Measurements from ENCODE around the gene IL17RE.

DNA sequence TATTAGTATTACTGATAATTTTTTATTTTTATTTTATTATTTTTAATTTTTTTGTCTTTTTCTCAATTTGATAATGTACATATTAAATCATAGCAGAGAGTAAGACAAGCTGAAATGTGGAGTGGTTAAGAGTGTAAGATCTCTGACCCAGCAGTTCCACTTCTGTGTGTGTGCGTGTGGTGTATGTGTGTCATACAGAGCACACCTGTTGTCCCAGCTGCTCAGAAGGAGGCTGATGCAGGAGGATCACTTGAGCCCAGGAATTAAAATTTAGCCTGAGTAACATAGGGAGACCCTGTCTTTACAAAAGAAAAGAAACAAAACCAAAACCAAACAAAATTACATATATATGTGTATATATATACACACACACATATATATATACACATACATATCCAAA lies 21.2 kb upstream of the IL17RE start:
- TF ChIP-seq, protein P1, sequence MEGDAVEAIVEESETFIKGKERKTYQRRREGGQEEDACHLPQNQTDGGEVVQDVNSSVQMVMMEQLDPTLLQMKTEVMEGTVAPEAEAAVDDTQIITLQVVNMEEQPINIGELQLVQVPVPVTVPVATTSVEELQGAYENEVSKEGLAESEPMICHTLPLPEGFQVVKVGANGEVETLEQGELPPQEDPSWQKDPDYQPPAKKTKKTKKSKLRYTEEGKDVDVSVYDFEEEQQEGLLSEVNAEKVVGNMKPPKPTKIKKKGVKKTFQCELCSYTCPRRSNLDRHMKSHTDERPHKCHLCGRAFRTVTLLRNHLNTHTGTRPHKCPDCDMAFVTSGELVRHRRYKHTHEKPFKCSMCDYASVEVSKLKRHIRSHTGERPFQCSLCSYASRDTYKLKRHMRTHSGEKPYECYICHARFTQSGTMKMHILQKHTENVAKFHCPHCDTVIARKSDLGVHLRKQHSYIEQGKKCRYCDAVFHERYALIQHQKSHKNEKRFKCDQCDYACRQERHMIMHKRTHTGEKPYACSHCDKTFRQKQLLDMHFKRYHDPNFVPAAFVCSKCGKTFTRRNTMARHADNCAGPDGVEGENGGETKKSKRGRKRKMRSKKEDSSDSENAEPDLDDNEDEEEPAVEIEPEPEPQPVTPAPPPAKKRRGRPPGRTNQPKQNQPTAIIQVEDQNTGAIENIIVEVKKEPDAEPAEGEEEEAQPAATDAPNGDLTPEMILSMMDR (IDR thresholded peaks at IDR 0.05) = no peak
- no peak for TF ChIP-seq POLR2A (IDR thresholded peaks at IDR 0.05)

Data from lower leg skin (tissue), 3 donors.